SK-N-SH treated with all-trans-retinoic acid at 6 μM for 48 hours (cell line): ENCODE measurements around the gene BLOC1S4.
A peak's percentile ranks its signal among the peaks of the same experiment; 100 is the strongest.

ENCODE experiments used
- ATAC-seq: fragments of 200-7000 bp; cut with Tn5 transposase; 3 replicates; pipeline ENCODE4 v1.9.1; 2020; ENCODE audit warnings: mild to moderate bottlenecking, moderate library complexity
- ARNTL ChIP-seq: fragments of 450-650 bp; formaldehyde crosslinking; IDR thresholded peaks from 2 replicates; pipeline ENCODE4 v1.5.0; 2020; ENCODE audit warnings: low read depth, mild to moderate bottlenecking, moderate library complexity, borderline replicate concordance
- BACH2 ChIP-seq: fragments of 250-450 bp; sonication (Bioruptor Pico); IDR thresholded peaks from 2 replicates; pipeline ENCODE4 v1.9.0; 2021; ENCODE audit warnings: mild to moderate bottlenecking, borderline replicate concordance
- CREB5 ChIP-seq: fragments of 250-450 bp; sonication (Bioruptor Pico); IDR thresholded peaks from 2 replicates; pipeline ENCODE4 v1.5.1; 2020; ENCODE audit warnings: low read depth, mild to moderate bottlenecking, moderate library complexity
- CSDC2 ChIP-seq: fragments of 250-450 bp; sonication (Bioruptor Pico); IDR thresholded peaks from 2 replicates; pipeline ENCODE4 v1.5.0; 2020; ENCODE audit warnings: mild to moderate bottlenecking, moderate library complexity
- ESRRG ChIP-seq: fragments of 250-450 bp; sonication (Bioruptor Pico); IDR thresholded peaks from 2 replicates; pipeline ENCODE4 v1.6.1; 2021; ENCODE audit warnings: mild to moderate bottlenecking
- GLIS3 ChIP-seq: fragments of 250-450 bp; sonication (Bioruptor Pico); IDR thresholded peaks from 2 replicates; pipeline ENCODE4 v1.5.0; 2020; ENCODE audit warnings: mild to moderate bottlenecking, moderate library complexity
- ISL1 ChIP-seq: fragments of 250-450 bp; sonication (Bioruptor Pico); IDR thresholded peaks from 2 replicates; pipeline ENCODE4 v2.1.2; 2022; ENCODE audit warnings: mild to moderate bottlenecking, moderate library complexity
- PATZ1 ChIP-seq: fragments of 250-450 bp; sonication (Bioruptor Pico); IDR thresholded peaks from 2 replicates; pipeline ENCODE4 v1.8.0; 2020; ENCODE audit warnings: mild to moderate bottlenecking, moderate library complexity, borderline replicate concordance
- PPARA ChIP-seq: fragments of 250-450 bp; sonication (Bioruptor Pico); IDR thresholded peaks from 2 replicates; pipeline ENCODE4 v1.5.0; 2020; ENCODE audit warnings: mild to moderate bottlenecking, borderline replicate concordance
- RARB ChIP-seq: fragments of 250-450 bp; sonication (Bioruptor Pico); IDR thresholded peaks from 2 replicates; pipeline ENCODE4 v1.8.0; 2021; ENCODE audit warnings: mild to moderate bottlenecking, moderate library complexity
- SNAI2 ChIP-seq: fragments of 250-450 bp; sonication (Bioruptor Pico); IDR thresholded peaks from 2 replicates; pipeline ENCODE4 v1.5.0; 2020; ENCODE audit warnings: mild to moderate bottlenecking, moderate library complexity
- TCF4 ChIP-seq: fragments of 250-450 bp; sonication (Bioruptor Pico); IDR thresholded peaks from 2 replicates; pipeline ENCODE4 v1.8.0; 2021; ENCODE audit warnings: mild to moderate bottlenecking, moderate library complexity, borderline replicate concordance
- TOX ChIP-seq: fragments of 250-450 bp; sonication (Bioruptor Pico); IDR thresholded peaks from 2 replicates; pipeline ENCODE4 v1.8.0; 2021; ENCODE audit warnings: mild to moderate bottlenecking, moderate library complexity, borderline replicate concordance
- TSHZ2 ChIP-seq: fragments of 250-450 bp; sonication (Bioruptor Pico); IDR thresholded peaks from 2 replicates; pipeline ENCODE4 v1.5.0; 2020; ENCODE audit warnings: mild to moderate bottlenecking, moderate library complexity
- ZC3H10 ChIP-seq: fragments of 250-450 bp; sonication (Bioruptor Pico); IDR thresholded peaks from 2 replicates; pipeline ENCODE4 v1.5.1; 2021; ENCODE audit warnings: mild to moderate bottlenecking, moderate library complexity
- ZFP3 ChIP-seq: fragments of 250-450 bp; sonication (Bioruptor Pico); IDR thresholded peaks from 2 replicates; pipeline ENCODE4 v1.5.0; 2020; ENCODE audit warnings: mild to moderate bottlenecking, moderate library complexity
- ZFP30 ChIP-seq: fragments of 450-650 bp; formaldehyde crosslinking; IDR thresholded peaks from 2 replicates; pipeline ENCODE4 v1.5.0; 2022; ENCODE audit warnings: mild to moderate bottlenecking, moderate library complexity
- ZNF70 ChIP-seq: fragments of 450-650 bp; formaldehyde crosslinking; IDR thresholded peaks from 2 replicates; pipeline ENCODE4 v1.5.0; 2020; ENCODE audit warnings: mild to moderate bottlenecking, moderate library complexity
- TF ChIP-seq, protein P1 (sequence below): fragments of 250-450 bp; sonication (Bioruptor Pico); IDR thresholded peaks from 2 replicates; pipeline ENCODE4 v1.5.1; 2021; ENCODE audit warnings: mild to moderate bottlenecking, moderate library complexity
- TF ChIP-seq, protein P2 (sequence below): fragments of 250-450 bp; sonication (Bioruptor Pico); IDR thresholded peaks from 2 replicates; pipeline ENCODE4 v1.8.0; 2021; ENCODE audit warnings: low read depth, mild to moderate bottlenecking, moderate library complexity, borderline replicate concordance

The BLOC1S4 gene

DNA sequence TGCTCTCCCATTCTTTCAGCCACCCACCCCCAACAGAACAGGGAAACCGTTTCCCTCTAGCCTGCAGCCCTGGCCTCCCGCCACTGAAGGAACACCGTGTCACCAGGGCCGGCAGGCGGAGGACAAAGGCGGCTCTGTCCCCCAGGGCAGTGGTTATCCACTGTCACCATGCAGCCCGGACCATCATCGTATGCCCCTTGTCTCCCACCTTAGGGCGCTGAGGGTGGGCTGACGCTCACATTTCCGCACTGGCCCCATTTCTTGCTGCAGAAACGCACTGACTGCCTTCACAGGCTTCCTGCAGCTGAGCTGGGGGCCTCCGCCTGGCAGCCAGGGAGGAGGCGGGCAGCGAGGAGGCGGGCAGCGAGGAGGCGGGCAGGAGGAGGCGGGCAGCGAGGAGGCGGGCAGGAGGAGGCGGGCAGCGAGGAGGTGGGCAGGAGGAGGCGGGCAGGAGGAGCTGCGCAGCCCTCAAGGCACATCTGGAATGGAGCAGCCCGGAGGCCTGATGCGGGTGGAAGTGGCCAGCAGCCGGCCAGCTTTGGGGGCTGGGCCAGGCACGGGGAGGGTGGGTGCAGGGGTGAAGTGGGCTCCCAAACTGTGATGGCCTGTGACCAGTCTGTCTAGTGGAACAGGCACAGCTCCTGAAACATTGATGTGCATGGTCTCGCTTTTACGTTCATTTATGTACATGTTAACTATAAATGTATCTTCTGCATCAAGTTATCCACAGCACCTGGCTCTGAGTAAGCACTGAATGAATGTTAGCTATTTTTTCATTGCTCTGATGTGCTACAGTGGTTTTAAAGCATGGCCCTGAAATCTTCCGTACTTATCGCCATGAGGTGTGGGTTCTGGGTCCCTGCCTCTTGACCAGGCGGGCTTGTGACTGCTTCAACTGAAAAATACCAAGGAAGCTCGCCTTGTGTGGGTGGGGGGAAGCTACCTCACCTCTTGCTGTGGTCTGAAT lies 46.0 kb downstream of the BLOC1S4 start:
- TF ChIP-seq ARNTL (CRISPR knock-in tag) (no peak), CREB5 (no peak), TSHZ2 (CRISPR knock-in tag) (no peak), ESRRG (no peak), ISL1 (no peak), TCF4 (CRISPR knock-in tag) (no peak), ZNF70 (no peak), GLIS3 (CRISPR knock-in tag) (no peak), SNAI2 (no peak), PATZ1 (CRISPR knock-in tag) (no peak), ZC3H10 (CRISPR knock-in tag) (no peak), CSDC2 (CRISPR knock-in tag) (no peak), ZFP3 (CRISPR knock-in tag) (no peak), PPARA (CRISPR knock-in tag) (no peak), BACH2 (CRISPR knock-in tag) (no peak), TOX (CRISPR knock-in tag) (no peak)
- TF ChIP-seq, protein P1, sequence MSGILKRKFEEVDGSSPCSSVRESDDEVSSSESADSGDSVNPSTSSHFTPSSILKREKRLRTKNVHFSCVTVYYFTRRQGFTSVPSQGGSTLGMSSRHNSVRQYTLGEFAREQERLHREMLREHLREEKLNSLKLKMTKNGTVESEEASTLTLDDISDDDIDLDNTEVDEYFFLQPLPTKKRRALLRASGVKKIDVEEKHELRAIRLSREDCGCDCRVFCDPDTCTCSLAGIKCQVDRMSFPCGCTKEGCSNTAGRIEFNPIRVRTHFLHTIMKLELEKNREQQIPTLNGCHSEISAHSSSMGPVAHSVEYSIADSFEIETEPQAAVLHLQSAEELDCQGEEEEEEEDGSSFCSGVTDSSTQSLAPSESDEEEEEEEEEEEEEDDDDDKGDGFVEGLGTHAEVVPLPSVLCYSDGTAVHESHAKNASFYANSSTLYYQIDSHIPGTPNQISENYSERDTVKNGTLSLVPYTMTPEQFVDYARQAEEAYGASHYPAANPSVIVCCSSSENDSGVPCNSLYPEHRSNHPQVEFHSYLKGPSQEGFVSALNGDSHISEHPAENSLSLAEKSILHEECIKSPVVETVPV = no peak
- TF ChIP-seq, protein P2, sequence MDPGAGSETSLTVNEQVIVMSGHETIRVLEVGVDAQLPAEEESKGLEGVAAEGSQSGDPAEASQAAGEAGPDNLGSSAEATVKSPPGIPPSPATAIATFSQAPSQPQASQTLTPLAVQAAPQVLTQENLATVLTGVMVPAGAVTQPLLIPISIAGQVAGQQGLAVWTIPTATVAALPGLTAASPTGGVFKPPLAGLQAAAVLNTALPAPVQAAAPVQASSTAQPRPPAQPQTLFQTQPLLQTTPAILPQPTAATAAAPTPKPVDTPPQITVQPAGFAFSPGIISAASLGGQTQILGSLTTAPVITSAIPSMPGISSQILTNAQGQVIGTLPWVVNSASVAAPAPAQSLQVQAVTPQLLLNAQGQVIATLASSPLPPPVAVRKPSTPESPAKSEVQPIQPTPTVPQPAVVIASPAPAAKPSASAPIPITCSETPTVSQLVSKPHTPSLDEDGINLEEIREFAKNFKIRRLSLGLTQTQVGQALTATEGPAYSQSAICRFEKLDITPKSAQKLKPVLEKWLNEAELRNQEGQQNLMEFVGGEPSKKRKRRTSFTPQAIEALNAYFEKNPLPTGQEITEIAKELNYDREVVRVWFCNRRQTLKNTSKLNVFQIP = no peak
- TF ChIP-seq, all 23 proteins: peak for 0
- peak; percentile 79 for ATAC-seq

DNA sequence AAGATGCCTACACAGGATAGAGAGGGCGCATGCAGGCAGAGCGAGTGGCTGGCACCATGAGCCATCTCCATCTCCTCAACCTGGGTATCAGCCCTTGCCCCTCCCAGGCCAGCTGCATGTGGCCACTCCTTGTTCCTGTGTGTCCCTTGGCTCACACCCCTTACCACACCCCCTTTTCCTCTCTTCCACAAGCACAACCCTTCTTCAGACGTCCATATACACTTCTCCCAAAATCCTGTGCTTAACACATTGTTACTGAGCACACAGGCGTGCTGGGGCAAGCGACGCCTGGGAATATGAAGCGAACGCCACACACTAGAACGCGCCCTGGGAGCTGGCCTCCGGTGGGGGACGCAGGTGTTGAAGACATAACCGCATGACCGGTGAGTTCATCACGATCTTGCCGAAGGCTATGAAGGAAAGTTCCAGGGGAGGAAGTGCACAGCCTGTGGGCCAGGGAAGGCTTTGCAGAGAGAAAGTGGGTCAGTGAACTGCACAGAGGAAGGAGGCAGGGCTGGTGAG lies 47.4 kb downstream of the BLOC1S4 start:
- ATAC-seq = no peak
- TF ChIP-seq RARB (CRISPR knock-in tag) (no peak), SNAI2 (no peak), TCF4 (CRISPR knock-in tag) (no peak), ZC3H10 (CRISPR knock-in tag) (no peak), ZFP30 (CRISPR knock-in tag) (no peak), ISL1 (no peak), ARNTL (CRISPR knock-in tag) (no peak), ZFP3 (CRISPR knock-in tag) (no peak)
- TF ChIP-seq, protein P2 = no peak
